T-helper 1 cell (primary cell): ENCODE data around the gene RIBC2.
"Not testable (repeated sequence)": the region's sequence is repeated elsewhere in the genome, so short reads cannot be mapped to it uniquely, and the experiment has no call there.

ENCODE experiments used
- DNase-seq, 5 donors: peaks; one replicate each; pipeline ENCODE4 v3.0.0-alpha.2; 2012 to 2020
- total RNA-seq, 4 donors: gene quantifications; one replicate each; lab custom pipeline; 2026; lab: John Stamatoyannopoulos, UW

The RIBC2 gene, protein sequence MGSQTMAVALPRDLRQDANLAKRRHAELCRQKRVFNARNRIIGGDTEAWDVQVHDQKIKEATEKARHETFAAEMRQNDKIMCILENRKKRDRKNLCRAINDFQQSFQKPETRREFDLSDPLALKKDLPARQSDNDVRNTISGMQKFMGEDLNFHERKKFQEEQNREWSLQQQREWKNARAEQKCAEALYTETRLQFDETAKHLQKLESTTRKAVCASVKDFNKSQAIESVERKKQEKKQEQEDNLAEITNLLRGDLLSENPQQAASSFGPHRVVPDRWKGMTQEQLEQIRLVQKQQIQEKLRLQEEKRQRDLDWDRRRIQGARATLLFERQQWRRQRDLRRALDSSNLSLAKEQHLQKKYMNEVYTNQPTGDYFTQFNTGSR
- 0.80 to 3.2 (median 2.3) reads per million in 4 donors for total RNA-seq

DNA sequence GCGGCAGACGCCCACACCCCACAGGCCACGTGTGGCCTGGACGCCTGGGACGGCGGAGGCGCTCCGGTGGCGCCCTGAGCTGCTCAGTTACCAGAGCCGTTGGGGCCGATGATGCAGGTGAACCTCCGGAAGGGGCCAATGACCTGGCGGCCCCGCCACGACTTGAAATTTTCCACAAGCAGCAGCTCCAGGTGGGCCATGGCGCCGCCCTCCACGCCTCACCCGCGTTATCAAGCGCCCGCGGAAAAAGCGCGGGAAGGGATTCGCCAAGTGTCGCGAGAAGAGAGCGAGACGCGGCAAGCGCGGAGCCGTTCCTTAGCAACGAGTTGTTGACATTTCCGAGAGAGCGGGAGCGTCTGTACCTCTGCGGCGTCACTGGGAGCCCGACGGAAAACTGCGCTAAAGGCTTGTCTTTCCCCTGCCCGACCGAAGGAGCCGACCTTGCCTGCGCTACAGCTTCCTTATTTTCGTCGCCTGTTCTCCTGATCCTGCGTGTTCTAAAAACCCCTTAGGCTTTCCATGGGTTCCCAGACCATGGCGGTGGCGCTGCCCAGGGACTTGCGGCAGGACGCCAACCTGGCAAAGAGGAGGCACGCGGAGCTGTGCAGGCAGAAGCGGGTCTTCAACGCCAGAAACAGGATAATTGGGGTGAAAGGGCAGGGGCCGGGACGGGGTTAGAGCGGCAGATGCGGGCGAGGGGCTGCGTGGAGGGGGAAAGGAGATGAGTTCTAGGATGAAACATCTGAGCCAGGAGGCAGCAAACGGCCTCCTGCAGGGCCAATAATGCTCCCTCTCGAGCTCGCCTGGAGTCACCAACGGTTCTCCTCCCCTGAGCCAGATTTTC, at the start of gene RIBC2, which contains the start of gene SMC1B:
RIBC2 (plus strand) TSS at position 326 of the 844 bp plus-strand sequence; CDS start at position 520, 194 bp downstream.
SMC1B (minus strand) TSS at position 232 of the 844 bp plus-strand sequence; CDS start at position 200, 32 bp downstream.
- peak; percentile 65 to 89 (median 80) for DNase-seq

DNA sequence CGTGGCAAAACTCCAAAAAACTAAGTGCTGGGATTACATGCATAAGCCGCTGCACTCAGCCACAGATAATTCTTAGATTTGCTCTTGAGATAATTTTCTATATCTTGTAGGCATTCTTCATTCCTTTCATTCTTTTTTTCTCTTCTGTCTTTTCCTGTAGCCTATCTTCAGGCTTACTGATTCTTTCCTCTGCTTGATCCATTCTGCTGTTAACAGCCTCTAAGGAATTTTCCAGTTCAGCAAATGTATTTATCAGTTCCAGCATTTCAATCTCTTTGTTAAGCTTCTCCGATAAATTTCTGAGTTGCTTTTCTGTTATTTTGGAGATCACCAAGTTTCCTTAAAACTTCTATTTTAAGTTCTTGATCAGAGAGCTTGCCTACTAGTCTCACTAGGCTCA, 46.8 kb upstream of the RIBC2 start:
- DNase-seq, result no peak

DNA sequence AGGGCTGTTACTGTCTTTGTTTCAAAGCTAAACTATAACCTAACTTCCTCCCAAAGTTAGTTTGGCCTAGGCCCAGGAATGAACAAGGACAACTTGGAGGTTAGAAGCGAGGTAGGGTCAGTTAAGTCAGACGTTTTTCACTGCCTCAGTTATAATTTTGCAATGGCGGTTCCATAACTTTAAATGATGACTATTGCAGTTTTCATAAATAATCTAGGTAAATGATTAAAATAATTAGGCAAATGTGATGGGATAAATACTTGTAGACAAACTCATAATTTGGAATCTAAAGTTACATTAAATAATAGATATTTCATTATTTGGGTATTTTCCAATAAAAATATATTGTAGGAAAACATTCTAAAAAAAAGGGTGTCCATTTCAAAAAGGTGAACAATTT, 39.9 kb upstream of the RIBC2 start:
- DNase-seq, result not testable (repeated sequence)

DNA sequence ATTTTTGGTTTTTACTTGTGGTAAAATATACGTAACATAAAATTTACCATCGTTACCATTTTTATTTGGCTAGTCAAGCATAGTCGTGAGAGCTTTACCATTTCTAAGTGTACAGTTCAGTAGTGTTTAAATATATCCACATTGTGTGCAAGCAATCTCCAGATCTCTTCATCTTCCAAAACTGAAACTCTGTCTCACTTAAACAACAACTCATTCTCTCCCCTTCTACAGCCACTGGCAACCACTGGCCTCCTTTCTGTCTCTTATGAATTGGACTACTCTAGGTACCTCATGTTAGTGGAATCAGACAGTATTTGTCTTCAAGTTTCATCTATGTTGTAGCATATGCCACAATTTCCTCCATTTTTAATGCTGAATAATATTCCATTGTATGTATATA, 37.5 kb upstream of the RIBC2 start:
- DNase-seq, result no peak

DNA sequence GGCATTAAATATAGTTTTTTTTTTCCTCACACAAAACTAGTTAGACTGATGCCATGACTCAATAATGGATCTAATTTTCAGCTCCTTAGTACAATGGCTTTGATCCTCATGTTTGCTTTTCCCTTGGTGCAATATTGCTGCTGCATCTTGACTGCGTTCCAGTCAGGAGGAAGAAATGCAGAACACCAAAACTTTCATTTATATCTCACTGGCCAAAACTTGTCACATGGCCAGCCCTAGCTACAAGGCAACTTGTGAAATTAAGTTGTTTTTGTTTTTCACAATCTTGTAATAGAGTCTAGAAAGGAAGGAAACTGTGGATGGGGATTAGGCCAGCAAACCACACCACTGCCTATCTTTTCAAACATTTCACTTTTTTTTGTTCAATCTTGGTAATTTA, 36.8 kb upstream of the RIBC2 start:
- DNase-seq, result no peak

DNA sequence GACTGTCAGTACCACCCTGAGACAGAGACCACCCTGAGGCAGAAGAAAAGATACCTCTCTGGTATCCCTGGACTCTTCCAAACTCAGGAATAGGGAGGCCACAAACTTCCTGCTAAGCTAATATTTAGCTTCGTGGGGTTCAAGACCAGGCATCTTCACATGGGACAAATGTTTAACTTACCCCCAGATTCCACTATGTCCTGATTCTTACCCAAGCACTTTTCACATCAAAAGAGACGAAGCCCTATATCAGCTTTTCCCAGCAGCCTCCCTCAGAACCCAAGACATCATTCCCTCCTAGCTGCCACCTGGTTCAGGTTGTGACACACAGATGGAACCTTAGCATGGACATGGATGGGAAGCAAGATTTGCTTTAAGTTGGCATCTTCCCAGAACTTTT, 32.1 kb upstream of the RIBC2 start:
- no peak for DNase-seq

DNA sequence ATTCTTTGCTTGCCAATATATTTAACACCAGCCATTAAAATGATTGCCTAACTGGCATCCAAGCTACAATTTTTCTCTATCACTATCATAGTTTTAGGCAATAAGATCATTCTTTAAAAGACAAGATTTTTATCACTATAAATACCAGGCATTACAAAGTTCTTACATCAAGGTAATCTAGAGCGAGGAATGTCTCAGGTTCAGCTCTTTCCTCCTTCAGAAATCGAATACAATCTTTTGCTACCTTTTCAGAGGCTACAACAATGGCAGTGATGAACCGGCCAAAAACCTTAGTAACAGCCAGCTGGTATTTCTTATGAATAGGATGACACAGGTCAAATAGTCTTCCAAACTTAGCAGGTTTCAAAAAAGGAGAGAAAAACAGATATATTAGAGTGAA, 23.9 kb upstream of the RIBC2 start:
- DNase-seq, result no peak

DNA sequence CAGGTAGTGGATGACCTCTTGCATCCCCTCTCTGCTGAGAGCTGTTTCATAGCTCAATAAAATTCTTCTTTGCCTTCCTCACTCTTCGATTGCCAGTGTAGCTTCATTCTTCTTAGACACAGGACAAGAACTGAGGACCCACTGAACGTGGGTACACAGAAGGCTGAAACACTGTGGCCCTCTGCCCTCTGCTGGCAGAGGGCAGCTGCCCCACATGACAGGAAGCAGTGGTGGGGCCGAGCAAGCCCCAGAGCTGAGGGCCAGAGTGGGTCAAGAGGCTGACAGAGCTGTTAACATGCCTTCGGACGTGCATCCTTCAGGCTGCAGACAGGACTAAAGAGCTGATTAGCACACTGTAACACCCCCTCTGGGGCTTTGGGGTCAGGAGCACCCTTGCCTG, 15.7 kb upstream of the RIBC2 start:
- peak in 1 of 5 donors; percentile 19 for DNase-seq

DNA sequence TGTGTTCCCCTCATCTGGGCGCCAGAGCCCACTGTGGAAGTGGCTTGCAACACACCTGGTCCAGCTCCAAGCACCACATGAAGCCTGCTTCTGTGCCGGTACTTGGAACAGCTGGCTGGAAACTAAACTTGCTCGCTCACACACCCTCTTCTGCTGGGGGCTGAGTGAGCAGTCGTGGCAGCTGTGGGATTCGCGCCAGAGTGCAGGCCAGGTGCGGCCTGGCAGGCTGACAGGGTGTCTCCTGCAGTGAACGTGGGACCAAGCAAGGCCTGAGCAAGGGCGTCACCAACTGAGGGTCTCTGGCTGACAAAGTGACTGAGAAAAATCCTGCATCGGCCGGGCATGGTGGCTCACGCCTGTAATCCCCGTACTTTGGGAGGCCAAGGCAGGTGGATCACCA, 15.3 kb upstream of the RIBC2 start:
- no peak for DNase-seq

DNA sequence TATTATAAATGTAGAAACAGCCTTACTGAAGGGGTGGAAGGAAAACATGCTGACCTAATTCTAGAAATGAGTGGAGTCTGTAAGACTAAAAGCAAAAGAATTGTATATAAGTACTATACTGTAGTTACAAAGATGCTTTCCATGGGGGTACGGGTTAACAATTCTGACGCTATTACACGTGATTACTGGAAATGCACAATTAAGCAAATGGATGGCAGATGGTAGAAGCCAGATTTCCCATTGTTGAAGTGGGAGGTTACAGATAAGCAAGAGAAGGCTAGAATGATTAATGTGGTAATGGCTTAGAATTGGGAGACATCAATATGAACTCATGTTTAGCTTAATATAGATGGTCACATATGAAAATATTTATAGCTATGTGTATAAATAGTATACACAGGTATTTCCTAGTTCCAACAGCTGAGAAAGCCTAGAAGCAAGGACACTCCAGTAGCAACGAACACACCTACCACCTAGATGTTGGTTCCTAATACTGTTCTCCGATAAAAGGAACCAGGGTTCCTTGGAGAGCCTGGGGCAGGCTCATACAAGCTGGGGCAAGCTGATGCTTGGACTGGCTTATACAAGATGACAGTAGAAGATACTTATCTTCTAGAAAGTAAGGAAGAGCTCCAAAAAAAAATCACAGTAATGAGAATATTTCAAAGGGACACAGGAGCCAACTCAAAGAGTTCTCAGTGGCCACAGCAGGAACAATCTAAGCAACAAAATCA, 13.6 kb upstream of the RIBC2 start:
- DNase-seq, result no peak

DNA sequence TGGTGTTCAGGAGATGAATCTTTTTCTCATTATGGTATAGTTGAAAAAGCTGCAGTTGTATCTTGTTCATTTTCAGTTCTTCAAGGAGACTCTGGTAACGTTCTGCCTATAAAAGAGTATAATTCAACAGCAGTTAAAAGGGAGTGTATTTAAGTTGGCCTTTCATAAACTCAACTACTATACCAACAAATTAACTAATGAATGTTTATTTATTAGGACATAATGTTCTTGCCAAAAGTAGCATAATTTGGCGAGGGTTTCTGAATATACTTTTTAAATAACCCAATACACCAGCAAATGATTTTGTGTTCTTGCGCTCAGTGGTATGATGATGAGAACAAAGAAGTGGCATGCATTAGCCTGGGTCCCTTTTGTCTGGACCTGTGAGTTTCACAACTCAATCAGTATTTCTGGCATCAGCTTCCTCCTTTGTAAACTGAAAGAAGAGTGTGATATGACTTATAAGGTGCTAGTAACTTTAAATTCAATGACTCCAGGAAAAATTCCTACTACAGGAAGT, 11.0 kb upstream of the RIBC2 start:
- DNase-seq, result no peak

DNA sequence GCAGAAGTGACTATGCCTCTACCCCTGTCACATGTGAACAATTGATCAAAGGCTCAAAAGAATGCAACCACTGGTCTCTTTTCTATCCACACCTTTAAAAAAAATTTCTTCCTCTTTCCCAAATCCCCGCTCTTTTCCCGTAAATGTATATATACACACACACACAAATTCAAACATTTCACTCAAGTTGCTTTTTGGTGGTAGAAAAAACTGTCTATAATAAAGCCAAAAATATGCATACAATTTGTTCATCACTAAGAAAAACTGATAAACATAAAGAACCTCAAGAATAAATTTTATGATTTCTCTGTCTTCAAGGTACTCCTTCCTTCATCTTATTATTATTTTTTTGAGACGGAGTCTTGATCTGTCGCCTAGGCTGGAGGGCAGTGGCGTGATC, 5.7 kb upstream of the RIBC2 start:
- no peak for DNase-seq

DNA sequence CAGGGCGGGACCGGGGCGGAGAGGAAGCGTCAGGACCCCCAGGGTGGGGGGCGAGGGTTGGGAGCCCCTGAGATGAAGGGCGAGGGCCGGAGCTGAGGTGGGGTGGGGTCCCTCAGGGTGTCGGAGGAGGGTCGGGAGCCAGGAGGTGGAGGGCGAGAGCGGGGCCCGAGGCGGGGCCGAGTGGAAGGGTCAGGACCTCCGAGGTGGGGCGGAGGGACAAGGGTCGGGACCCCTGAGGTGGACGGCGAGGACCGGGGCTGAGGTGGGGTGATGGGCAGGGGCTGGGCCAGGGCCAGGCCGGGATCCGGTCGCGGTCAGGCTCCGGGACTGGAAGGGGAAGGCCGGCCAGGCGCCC, 503 bp upstream of the RIBC2 start:
- DNase-seq, result peak in 1 of 5 donors; percentile 10

DNA sequence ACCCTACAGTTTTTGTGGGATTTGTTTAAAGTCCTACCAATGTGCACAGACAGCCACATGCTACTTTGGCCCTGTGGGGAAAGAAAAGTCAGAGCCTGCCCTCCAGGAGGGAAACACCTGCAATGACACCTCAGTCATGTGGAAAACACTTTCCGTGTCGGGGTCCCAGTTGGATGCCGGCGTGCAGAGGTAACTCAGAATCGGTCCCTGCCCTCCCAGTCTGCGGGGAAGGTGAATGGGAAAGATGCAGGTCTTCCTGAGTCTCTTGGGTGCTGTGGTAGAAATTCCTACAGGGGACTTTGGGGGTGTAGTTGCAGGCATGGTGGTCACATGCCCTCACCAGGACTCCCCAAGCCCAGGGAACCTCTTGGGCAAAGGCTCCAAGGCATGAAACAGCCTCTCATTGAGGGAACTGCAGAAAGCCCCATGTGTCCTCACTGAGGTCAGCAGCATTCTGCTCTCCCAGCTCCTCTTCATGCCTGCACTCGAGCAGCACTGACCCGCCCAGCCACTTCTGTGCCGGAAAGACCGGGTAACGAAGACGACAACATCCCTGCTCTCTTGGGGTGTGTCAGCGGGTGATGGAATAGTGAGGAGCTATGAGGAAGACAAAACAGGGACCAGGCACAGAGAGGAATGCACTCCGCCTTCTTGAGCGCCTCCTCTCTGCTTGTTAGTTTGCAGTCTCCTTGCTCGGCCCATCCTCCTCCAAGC, 4.7 kb downstream of the RIBC2 start:
- no peak for DNase-seq

DNA sequence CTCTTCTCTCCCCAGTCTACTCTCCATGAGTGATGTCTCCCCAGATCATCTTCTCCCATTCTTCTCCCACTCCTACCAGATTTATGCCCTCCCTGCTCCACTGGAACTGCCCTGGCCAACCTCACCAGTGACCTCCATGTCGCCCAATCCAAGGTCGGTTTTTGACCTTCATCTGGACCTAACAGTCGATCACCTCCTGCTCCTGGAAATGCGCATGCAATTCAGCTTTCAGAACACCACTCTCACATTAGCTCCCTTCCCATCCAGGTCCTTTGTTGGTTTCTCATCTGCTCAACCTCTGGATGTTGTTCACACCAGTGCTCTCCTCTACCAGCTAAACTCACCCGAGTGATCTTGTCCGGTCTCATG, 5.3 kb downstream of the RIBC2 start:
- no peak for DNase-seq

DNA sequence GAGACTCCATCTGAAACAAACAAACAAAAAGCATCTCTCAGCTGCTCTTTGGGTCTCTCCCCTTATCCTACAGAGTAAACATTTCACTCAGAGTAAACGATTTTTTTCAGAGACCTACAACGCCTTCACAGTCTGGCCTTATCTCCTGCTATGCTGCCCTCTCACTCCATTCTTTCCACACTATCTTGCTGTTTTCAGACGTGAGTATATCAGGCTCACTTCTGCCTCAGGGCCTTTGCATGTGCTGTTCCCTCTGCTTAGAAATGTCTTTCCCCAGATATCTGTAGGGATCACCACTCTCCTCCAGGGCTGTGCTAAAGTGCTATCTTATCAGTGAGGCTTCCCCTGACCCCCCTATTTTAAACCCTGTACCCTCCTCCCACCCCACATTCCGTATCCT, 6.5 kb downstream of the RIBC2 start:
- no peak for DNase-seq

DNA sequence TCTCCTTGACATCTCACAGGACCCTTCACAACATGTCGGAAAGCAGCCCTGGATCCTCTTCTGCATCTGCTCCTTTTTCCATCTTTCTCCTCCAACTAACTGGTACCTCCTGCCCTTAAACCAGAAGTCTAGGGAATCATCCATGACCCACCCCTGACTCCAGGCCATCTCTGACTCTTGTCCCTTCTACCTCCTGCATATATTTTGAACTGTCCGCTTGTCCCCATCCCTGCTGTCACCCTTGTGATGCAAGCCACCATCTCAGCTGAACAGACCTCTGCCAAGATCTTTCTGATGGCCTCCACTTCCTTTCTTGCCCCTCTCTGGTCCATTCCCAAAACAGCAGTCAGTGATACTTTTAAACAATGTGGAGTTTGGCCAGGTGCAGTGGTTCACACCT, 7.0 kb downstream of the RIBC2 start:
- DNase-seq, result no peak

DNA sequence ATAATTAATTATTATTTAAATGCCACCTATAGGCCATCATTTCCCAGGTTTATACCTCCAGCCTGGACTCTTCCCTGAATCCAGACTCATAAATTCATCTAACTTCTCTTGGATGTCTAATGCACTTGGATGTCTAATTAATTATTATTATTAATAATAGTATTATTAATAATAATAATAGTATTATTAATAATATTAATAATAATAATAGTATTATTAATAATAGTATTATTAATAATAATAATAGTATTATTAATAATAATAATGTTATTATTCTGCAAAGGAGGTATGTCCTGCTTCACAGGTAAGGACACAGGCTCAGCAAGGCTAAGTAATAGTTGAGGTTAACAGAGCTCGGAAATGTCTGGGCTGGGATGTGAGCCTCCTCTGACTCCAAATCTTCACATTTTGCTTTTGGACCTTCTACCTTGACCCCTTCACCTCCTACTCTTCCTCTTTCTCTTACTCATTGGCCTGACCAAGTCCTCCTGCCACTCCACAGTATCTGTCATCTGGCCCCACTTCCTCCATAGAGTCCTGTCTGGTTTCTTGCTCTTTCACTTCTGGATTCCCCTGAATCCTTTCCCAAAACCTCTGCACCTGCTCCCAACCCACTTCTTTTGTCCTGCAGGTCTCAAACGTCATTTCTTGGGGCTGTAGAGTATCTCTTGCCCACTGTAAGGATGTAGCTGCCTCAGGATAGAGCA, 8.0 kb downstream of the RIBC2 start:
- DNase-seq, result no peak

DNA sequence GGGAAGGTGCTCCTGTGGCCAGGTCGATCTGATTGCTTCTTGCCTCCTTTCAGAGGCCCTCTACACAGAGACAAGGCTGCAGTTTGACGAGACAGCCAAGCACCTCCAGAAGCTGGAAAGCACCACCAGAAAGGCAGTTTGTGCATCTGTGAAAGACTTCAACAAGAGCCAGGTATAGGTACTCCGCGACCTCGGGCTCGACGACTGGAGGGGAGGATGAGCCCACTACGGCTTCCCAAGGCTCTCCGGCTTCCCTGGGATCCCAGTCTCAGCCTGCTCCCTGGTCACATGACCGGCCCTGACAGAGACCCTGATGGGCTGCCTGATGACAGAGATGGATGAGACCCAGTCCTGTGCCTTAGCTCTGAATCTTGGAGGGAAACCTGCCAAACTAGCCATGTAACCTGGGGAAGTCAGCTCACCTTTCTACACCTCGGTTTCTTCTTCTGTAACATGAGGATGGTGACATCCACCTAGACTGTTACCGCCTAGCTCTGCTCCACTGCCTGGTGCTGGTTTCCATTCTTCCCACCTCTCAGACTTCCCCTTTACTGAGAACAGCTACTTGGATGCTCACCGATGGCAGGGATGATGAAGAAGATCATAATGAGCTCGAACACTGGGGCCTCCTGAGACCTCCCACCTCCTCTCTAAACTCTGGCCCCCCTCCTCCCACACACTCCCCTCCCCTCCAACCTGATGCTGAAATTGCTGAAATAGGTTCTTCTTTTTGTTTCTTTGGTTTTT, 8.9 kb downstream of the RIBC2 start:
- DNase-seq, result no peak

DNA sequence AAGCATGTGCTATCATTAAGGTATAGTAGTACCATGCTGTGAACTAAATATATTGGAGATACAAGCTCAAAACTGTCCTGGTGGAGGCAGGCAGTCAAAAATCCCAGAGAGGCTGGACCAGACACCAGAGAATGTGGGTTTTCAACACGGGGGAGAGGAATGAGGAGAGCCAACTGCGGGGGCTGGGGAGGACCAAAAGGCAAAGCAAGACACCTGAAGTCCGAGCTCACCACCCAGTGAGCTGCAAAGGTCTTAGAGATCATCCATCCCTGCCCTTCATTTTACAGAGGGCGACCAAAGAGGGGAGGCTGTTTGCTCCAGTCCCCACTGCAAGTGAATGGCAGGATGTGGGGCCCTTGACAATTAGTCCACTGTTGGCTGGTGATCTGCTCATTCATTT, 10.0 kb downstream of the RIBC2 start:
- no peak for DNase-seq

DNA sequence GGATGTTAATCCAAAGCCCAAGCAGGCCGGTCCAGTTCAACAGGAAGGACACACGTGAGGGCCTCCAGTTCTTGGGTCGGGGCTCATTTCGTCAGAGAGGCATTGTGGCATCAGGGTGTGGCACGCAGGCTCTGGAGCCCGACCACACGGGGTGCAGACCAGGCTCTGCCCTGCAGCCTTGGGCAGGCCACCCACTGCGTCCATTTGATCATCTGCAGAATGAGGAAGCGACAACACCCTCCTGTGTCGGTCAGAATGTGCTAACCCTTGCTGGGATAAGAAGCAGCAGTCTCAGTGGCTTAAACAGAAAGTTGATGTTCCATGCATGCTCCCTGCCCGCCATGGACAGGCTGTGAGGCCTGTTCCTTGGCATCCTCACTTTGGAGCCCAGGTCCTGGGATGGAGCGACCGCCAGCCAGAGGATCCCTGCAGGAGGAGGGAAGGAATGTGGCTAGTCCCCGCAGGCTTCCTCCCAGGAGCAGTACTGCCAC, 10.8 kb downstream of the RIBC2 start:
- DNase-seq, result no peak
